Large intestine (tissue), 3 donors: Measurements from ENCODE around the gene EPC1. TPM values are rescaled to one million over a fixed set of nuclear protein-coding genes. Genes with fewer than 3 reads are reported as not detected.
"Not testable (repeated sequence)": the region's sequence is repeated elsewhere in the genome, so short reads cannot be mapped to it uniquely, and the experiment has no call there.

Experiments used
- DNase-seq, 2 donors: peaks; one replicate each; pipeline versions ENCODE4 v3.0.0 to v3.0.0-alpha.2; 2013
- H3K27ac ChIP-seq: one replicate; pipeline ENCODE4 v1.5.1; 2013; ENCODE audit warnings: low read length
- H3K27me3 ChIP-seq: 2 replicates; pipeline ENCODE4 v1.6.1; 2013; ENCODE audit warnings: low read length; ENCODE audit not compliant: control insufficient read depth, insufficient read depth
- H3K36me3 ChIP-seq: 2 replicates; pipeline ENCODE4 v1.6.1; 2013; ENCODE audit warnings: low read length; ENCODE audit not compliant: control insufficient read depth, insufficient read depth
- H3K4me1 ChIP-seq: one replicate; pipeline ENCODE4 v1.6.1; 2013; ENCODE audit warnings: low read length; ENCODE audit not compliant: control insufficient read depth, insufficient read depth
- H3K4me3 ChIP-seq: one replicate; pipeline ENCODE4 v1.5.1; 2013; ENCODE audit warnings: low read length
- H3K9me3 ChIP-seq: one replicate; pipeline ENCODE4 v1.6.1; 2013; ENCODE audit warnings: mild to moderate bottlenecking, low read depth, low read length, moderate library complexity; ENCODE audit not compliant: control insufficient read depth
- WGBS: methylation state at CpG from one replicate; pipeline ENCODE4 v1.1.5; 2013; ENCODE audit warnings: low lambda C conversion rate; ENCODE audit not compliant: insufficient coverage; 5-methylcytosine and 5-hydroxymethylcytosine counted together
- polyA plus RNA-seq: library from polyadenylated mRNA; unstranded; fragments of 120-200 nt; gene quantifications from one replicate; pipeline ENCODE4 v1.2.1, GENCODE V29; 2013

Gene EPC1
- polyA plus RNA-seq, 1 donor, result 41.3 TPM

- not testable (repeated sequence) for H3K4me1 ChIP-seq, H3K27me3 ChIP-seq, DNase-seq, H3K27ac ChIP-seq, H3K9me3 ChIP-seq, H3K36me3 ChIP-seq, H3K4me3 ChIP-seq
- WGBS, result 100% methylated on average over 2 of the region's 5 CpGs
Observed at GRCh38 chr10:32218206-32219044, 128.5 kb downstream of the EPC1 start.

Other genes with a start within 250 kb of the EPC1 start
- 2.5 TPM for gene CCDC7, start 99.0 kb upstream of the EPC1 start, polyA plus RNA-seq